Tongue (tissue), 2 donors: ENCODE measurements around the gene MAN1C1. TPM values are rescaled to one million over a fixed set of nuclear protein-coding genes. Genes with fewer than 3 reads are reported as not detected.
"Not testable (repeated sequence)": the region's sequence is repeated elsewhere in the genome, so short reads cannot be mapped to it uniquely, and the experiment has no call there.

Experiments used
- DNase-seq: peaks from one replicate; pipeline ENCODE4 v3.0.0-alpha.2; 2015
- total RNA-seq: library from RNA; depleted of rRNA; stranded (reverse); fragments of >200 nt; gene quantifications from one replicate; pipeline ENCODE4 v1.2.3, GENCODE V29; 2014

MAN1C1 gene
- total RNA-seq, 1 donor from 2014 or later = 8.7 TPM

GRCh38 chr1:25680701-25681100 is 64.1 kb downstream of the MAN1C1 start:
- DNase-seq = no peak

- DNase-seq = no peak
Observed at GRCh38 chr1:25682059-25682601, 65.5 kb downstream of the MAN1C1 start.

GRCh38 chr1:25683177-25683576 is 66.6 kb downstream of the MAN1C1 start:
- DNase-seq = no peak

DNA sequence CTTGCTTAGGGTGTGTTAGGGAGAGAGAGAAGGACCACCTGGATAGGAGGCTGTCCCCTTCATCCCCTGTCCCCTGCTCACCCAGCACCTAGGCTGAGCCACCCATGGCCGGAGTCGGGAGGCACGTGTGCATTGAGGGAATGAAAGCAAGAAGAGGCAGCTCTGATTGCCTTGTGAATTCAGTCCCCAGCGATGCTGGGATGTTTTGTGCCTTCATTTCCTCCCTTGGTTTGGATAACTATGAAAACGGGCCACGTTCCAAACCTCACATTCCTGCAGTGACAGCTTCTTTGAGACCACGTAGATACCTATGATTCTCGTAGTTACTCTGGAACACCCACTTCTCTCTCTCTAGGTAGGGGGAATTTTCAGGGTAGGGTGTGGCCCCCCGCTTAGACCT is 67.1 kb downstream of the MAN1C1 start:
- no peak for DNase-seq

DNA sequence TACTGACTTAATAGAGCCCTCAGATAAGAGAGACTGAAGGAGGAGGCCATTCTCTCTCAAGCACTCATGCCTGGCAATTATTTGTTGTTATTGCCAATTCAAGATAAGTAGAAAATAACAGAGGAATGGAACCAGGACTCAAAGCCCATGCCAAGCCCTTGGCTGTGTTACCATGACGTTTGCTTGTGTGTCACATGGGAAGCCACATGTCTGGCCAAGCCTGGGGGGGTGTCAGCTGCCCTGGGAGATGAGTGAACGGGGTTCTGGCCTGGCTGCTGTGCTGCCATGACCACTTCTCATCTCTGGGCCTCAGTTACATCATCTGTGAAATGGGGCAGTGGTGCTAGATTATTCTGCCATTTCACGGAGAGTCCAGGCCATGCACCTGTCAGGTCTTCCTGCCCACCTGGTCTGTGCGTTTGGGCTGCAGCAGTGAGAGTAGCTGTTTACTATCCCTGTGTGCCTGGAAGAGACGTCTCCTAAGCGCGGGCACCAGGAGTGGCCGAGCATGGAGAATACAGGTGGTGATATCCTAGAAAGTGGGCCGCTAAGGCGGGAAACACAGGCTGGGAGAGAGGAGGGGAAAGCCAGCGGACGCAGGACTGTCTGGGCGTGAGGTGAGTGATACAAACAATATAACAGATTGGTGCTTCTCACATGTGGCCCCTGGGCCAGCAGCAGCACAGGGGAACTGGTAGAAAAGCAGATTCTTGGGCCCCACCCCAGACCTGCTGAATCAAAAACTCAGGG is 67.8 kb downstream of the MAN1C1 start:
- DNase-seq = no peak

DNA sequence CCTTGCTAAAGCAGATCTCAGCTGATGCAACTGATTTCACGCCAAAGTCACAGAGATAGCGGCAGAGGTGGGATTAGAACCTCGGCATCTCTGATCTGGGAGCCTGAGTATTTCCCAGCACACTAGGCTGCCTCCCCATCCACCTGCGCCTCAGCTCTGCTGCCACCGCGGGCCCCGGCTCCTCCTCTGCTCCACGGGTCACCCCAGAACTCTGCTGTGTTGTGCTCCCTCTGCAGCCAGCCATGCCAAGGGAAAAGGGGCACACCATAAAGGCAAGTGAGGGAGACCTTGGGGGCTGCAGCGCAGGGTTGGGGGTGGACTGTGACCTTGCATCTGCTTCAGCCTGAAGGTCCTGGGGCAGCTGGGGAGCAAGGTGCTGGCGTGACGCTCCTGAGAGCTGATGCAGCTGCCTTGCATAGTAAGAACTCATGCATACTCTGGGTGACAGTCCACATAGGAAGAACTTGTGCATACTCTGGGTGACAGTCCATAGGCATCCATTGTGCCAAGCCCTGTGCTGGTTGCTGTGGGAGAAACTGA is 68.7 kb downstream of the MAN1C1 start:
- no peak for DNase-seq

GRCh38 chr1:25685938-25686665 is 69.5 kb downstream of the MAN1C1 start:
- no peak for DNase-seq

- no peak for DNase-seq
Observed at GRCh38 chr1:25687221-25688017, 70.8 kb downstream of the MAN1C1 start.

- DNase-seq = no peak
Observed at GRCh38 chr1:25688390-25689119, 72.0 kb downstream of the MAN1C1 start.

DNA sequence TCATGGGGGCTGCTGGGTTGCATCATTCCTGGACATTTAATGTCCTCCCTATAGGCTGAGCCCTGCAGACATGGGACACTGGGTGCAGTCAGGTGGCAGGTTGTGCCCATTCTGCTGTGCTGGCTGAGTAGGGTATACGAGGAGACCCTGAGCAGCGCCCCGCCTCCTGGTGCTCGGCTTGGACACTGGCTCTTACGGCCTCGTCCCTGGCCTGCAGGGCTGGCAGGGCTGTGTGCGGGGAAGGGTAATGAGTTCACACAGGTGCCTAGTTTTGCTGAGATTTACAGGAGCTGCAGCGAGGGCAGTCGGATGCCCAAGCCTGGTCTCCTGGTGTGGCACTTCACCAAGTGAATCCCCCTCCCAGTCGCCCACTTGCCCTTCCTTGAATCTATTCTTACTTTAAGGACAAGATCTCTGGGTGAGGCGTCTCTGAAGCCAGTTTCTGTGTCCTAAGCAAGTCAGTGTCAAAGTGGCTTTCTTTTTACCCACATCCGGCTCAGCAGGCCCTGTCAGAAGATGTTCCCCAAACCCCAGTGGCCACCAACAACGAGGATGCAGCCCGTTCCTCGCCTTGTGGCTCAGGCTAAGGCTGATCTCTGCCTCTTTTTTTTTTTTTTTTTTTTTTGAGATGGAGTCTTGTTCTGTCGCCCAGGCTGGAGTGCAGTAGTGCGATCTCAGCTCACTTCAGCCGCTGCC is 73.2 kb downstream of the MAN1C1 start:
- no peak for DNase-seq

- no peak for DNase-seq
Observed at GRCh38 chr1:25690396-25690956, 73.9 kb downstream of the MAN1C1 start.

- DNase-seq = no peak
Observed at GRCh38 chr1:25691211-25691610, 74.6 kb downstream of the MAN1C1 start.

- DNase-seq = no peak
Observed at GRCh38 chr1:25692560-25692959, 76.0 kb downstream of the MAN1C1 start.

DNA sequence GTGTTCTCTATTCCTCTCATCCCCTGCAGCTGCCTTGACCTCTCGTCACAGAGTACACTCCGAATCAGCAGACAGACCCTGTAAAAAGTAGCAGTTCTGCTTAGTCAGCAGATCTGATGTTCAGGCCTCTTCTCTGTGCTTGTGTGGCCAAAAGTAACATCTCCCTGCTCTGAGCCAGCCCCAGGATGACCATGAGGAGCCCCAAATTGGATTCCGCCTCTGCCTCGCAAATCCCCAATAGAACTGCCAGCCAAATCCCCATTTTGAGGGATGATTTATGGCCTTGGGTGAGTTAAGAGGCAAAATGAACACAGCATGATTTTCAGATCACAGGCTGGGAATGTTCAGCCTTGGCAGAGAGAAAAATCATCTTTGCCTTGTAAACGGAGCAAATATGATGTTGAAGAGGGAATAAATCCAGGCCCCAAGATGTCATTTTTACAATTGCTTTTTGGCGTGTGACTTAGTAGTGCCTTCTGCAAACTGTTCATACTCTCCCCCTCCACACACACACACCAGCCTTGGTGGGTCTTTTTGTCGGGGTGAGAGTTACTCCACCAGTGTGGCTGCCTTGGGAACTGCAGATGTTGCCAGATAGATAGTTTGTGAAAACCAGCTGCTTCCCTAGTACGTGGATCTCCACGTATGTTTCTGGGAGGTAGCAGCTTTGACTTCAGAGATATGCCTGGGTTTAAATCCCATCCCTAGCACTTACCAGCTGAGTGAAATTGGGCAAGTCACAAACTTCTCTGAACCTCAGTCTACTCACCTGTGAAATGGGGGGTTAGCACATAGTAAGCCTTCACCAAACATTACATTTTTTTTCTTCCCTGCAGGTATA is 77.8 kb downstream of the MAN1C1 start:
- DNase-seq = peak; percentile 57

- DNase-seq = peak; percentile 62
Observed at GRCh38 chr1:25695090-25695770, 78.6 kb downstream of the MAN1C1 start.

DNA sequence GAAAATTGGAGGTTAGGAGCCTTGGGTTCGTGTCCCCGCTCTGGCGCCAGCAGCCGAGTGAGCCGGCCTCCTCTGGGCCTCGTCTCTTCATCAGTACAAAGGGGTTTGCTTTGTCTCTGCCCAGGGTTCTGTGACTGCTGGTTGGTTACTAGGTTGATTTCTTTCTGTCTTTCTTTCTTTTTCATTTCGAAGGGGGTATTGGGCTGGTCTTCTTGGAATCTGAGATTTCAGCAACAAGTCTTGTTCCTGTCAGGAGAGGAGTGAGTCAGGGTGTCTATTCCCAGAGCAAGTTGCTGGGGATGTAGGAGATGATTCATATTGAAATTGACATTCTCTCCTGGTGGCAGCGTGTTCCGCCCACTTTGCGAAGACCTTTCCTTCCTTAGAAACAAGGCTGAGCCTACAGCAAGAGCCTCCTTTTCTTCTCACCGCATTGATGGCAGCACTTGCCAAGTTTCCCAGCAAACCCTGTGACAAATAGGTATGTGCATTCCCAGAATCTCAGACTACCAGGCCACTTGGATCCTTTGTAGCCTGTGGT is 79.2 kb downstream of the MAN1C1 start:
- no peak for DNase-seq

- not testable (repeated sequence) for DNase-seq
Observed at GRCh38 chr1:25696643-25697042, 80.1 kb downstream of the MAN1C1 start.

- no peak for DNase-seq
Observed at GRCh38 chr1:25697435-25698217, 81.0 kb downstream of the MAN1C1 start.
